ENCODE results near the gene PUM2.

DNA sequence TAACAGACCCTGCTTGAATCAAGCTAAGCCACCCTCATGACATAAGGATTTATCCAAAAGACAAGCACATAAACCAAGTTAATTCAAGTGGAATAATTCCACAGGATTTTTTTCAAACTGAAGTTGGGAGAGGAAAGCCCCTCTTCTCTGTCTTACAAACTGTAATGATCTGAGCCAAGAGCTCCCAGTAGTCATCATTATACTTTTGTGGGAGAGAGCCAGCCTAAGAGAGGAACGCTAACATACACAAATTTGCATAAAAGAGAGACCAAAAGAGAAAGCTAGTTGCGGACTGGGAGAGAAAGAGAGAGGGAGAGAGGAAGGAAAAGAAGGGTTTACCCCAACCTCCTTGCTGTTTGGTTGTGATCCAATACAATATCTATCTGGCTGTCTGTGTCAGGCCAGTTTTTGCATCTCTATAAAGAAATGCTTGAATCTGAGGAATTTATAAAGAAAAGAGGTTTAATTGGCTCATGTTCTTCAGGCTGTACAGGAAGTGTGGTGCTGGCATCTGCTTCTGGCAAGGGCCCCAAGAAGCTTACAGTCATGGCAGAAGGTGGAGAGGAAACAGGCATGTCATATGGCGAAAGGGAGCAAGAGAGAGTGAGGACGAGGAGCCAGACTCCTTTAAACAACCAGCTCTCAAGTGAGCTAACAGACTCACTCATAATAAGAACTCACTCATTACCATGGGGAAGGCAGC lies 20.8 kb upstream of the PUM2 start:
- TF ChIP-seq, protein P1, sequence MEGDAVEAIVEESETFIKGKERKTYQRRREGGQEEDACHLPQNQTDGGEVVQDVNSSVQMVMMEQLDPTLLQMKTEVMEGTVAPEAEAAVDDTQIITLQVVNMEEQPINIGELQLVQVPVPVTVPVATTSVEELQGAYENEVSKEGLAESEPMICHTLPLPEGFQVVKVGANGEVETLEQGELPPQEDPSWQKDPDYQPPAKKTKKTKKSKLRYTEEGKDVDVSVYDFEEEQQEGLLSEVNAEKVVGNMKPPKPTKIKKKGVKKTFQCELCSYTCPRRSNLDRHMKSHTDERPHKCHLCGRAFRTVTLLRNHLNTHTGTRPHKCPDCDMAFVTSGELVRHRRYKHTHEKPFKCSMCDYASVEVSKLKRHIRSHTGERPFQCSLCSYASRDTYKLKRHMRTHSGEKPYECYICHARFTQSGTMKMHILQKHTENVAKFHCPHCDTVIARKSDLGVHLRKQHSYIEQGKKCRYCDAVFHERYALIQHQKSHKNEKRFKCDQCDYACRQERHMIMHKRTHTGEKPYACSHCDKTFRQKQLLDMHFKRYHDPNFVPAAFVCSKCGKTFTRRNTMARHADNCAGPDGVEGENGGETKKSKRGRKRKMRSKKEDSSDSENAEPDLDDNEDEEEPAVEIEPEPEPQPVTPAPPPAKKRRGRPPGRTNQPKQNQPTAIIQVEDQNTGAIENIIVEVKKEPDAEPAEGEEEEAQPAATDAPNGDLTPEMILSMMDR (IDR thresholded peaks at IDR 0.05) = no peak
- no peak for TF ChIP-seq POLR2A (IDR thresholded peaks at IDR 0.05)

Measured in esophagus squamous epithelium (tissue), 4 donors.